Adrenal gland (tissue), 5 donors: ENCODE data around the gene LIMS1.
"Not testable (repeated sequence)": the region's sequence is repeated elsewhere in the genome, so short reads cannot be mapped to it uniquely, and the experiment has no call there.

ENCODE experiments used
- CTCF ChIP-seq, 6 experiments: fragments of 450-650 bp in 4 of 6; fragments of 200-600 bp in 2 of 6; sonication (generic) in 1 of 6; IDR thresholded peaks; 1 replicate in 5 of 6; 2 replicates in 1 of 6; pipeline versions ENCODE4 v1.5.1 to v1.8.0; 2016 to 2021; ENCODE audit warnings: antibody characterized with exemption in 6 of 6, mild to moderate bottlenecking in 2 of 6, moderate library complexity in 1 of 6
- POLR2A ChIP-seq, 2 donors: fragments of 450-650 bp; IDR thresholded peaks; one replicate each; pipeline ENCODE4 v1.6.1; 2017; ENCODE audit warnings: antibody characterized with exemption in 2 of 2, mild to moderate bottlenecking in 2 of 2, moderate library complexity in 1 of 2
- donor health status: DM: no; HTN: no; CAD: no.

DNA sequence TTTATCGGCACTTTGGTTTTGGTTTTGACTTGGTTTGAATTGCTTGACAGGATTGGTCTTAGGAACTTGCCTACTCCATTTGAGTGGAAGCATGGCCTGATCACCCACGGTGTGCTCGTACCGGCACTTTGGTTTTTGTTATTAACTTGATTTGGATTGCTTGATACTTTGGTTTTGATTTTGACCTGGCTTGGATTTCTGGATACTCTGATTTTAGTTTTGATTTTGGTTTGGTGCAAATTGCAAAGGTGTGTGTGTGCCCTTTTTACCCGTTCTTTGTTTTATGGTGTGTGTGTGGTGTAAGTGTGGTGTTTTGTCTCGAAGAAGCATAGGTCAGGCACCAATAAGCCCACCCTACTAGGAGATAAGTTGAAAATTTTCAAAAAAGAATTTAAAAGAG, 9.6 kb upstream of the LIMS1 start:
- not testable (repeated sequence) for TF ChIP-seq CTCF, POLR2A (IDR thresholded peaks at IDR 0.05)
